Cerebellar nuclear complex (tissue), 1 donor: ENCODE data around the gene CACNA2D2.

ENCODE experiments used
- DNase-seq, 2 experiments: peaks; one replicate each; lab custom pipeline; 2025; lab: John Stamatoyannopoulos, UW

Gene CACNA2D2

DNA sequence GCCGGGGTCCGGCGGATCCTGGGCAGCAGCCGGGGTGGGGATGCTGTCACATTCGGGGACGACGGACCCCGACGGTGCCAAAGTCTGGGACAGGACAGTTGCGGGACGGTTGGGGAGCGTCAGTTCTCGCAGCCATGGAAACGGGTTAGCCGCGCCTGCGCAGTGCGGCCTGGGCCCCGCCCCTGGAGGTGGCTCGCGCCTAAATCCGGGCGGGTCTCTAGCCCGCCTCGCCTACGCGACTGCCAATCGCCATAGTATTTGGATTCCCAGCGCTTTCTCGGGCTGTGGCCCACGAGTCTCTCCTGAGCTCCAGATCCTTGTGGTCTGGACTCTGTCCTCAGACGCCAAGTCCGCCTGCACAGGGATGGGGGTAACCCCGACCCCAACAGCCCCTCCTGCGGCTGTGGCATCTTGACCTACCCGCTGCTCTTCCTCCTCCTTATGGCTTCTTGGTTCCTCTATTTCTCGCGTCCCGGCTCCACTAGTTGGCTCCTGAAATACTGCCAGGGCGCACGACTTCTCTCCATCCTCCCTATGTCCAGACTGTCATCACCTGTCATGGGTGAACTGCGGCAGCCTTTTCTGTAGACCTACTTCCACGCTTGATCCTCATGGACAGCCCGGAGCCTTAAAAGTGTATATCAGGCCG, 157.7 kb downstream of the CACNA2D2 start, which contains the start of gene ZMYND10:
TSS of gene ZMYND10 (minus strand) at position 147 of the 649 bp plus-strand sequence. CDS start 153 bp downstream, outside the sequence.
- no peak for DNase-seq

DNA sequence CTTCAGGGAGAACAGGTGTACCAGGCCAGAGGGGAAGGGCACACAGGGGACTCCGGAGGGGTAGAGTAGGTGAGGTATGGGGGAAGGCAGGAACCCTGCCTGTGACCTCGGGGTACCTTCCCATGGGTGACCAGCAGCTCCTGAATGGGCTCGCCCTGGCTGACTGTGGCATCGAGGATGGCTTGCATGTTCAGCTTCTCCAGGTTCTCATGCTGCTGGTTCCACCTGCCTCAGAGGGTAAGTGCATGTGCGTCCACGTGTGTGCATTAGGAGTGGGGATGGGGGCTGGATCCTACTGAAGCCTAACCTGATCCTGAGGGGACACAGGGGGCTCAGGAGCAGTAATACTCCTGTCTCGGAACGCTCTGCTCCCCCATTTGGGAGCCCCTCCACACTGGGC, 158.4 kb downstream of the CACNA2D2 start:
- no peak for DNase-seq

DNA sequence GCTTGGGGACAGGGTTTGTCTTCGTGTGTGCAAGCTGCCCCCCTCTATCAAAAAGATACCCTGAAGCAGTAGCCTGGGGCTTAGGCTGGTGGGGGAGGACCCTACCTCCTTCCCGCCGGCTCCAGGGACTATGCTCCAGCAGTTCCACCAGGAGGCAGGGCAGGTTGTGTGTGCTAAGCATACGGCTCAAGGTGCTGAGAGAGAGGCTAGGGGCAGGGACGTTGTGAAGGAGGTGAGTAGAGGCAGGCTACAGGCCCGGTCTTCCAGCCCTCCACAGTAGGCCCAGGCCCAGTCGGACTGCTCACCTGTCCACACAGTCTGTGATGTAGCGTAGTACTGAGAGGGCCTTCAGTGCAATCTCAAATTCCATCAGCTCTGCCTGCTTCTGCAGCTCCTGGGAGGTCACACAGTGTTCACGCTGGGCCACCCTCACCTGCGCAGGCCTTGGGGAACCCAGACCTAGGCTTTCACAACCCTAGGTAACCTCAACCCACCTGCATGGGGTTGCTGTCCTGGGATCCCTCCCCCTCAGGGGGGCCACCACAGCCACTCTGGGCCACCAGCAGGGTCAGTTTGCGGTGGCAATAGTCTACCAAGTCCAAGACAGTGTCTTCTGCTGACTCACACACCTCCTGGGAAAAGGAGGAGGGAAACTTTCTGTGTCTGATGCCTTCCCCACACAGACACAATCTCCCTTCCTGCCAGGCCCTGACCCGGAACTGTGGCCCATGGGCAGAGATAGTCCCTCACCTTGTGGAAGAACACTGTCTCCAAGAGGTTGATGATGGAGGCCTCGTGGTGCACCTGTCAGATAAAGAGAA, 160.4 kb downstream of the CACNA2D2 start:
- DNase-seq: no peak

DNA sequence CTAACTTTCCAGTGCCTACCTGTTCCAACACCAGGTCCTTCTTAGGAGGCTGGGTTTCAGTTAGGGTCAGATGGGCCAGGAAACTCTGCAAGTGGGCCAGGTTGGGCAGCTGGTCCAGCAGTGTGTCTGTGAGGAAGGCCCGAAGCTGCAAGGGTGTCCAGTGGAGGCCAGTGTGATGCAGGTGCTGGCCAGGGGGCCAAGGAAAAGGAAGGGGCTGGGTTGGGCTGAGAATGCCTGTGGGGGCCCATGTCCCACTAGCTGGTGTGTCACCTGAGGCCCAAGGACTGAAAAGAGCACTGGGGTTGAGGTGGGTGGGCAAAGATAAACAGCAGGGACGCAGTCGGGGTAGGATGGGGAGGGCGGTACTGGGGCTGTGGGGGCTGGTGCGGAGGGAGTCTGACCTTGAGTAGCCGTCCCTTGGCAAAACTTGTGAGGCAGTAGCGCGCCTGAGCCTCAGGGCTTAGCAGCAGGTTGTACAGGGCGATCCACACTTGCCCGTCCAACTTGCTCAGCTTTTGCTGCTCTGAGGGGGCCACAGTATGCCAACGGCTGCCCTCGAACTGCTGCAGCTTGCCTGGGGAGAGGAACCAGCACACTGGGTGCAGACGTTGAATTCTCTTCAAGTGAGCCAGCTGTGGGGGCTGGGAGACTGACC, 161.3 kb downstream of the CACNA2D2 start:
- no peak for DNase-seq

DNA sequence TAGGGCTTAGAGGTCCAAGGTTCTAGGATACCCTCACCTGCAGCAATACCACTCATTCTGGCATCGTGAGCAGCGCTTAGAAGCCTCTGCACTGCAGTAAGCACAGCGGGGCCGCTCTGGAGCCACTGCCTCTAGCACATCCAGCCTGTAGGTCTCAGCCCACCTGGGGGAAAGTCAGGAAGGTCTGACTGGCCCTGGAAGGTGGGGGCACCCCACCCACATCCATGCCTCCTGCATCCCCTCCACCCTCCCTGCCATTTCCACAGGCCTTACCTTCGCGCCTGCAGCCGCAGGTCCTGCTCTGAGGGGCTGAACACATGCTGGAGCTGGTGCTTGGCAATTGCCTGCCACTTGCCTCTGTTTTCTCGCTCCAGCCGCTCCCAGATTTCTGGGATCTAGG, 161.9 kb downstream of the CACNA2D2 start:
- DNase-seq: no peak

DNA sequence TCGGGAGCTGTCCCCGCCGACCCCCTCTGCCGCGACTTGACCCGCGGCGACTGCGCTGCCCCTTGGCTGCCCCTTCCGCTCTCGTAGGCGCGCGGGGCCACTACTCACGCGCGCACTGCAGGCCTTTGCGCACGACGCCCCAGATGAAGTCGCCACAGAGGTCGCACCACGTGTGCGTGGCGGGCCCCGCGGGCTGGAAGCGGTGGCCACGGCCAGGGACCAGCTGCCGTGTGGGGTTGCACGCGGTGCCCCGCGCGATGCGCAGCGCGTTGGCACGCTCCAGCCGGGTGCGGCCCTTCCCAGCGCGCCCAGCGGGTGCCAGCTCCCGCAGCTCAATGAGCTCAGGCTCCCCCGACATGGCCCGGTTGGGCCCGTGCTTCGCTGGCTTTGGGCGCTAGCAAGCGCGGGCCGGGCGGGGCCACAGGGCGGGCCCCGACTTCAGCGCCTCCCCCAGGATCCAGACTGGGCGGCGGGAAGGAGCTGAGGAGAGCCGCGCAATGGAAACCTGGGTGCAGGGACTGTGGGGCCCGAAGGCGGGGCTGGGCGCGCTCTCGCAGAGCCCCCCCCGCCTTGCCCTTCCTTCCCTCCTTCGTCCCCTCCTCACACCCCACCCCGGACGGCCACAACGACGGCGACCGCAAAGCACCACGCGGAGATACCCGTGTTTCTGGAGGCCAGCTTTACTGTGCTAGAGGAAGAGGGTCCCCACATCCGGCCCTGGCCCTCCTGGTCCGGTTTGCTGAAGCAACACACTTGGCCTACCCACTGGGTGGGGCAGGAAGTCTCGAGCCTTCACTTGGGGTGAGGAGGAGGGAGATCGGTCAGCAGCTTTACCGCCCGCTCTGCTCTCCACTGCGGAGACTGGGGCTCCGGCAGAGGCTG, 162.7 kb downstream of the CACNA2D2 start, which contains the start of gene RASSF1:
TSS of gene RASSF1 (minus strand) at position 389 of the 882 bp plus-strand sequence. CDS start at position 358, 31 bp downstream.
- DNase-seq: no peak

DNA sequence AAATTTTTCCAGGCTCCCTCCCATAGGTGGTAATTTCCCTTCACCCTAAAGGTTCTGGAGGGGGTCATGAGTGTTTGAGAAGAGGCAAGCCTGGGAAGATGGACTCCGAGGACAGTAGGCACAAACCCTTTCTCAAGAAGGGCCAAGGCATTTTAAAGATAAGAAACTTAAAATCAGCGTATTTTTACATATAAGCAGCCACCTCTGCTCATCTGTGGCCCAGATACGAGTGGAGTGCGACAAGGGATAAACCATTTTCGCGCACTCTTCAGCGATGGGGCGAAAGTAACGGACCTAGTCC, 163.3 kb downstream of the CACNA2D2 start:
- DNase-seq: no peak

DNA sequence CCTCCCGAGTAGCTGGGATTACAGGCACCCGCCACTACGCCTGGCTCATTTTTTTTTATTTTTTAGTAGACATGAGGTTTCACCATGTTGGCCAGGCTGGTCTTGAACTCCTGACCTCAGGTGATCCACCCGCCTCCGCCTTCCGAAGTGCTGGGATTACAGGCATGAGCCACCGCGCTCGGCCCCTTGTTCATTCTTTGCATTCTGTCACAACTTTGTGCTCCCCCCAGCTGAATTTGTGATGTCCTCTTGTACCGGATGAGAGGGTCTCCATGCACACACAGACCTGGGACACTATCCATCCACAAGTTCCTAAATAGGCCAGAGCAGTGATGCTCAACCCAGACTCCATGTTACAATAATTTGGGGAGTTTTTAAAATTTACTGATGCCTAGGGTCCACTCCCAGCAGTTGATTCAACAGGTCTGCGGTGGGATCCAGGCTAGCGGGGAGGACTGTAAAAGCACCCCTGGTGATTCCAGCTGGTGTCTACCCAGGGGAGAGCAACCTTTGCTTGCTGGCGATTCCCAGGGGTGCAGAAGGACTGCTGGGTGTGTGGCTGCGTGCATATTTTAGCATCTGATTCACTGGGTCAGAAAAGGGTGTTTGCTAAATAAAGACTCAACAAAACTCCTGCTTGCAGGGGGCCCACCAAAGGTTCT, 163.8 kb downstream of the CACNA2D2 start:
- DNase-seq: no peak

DNA sequence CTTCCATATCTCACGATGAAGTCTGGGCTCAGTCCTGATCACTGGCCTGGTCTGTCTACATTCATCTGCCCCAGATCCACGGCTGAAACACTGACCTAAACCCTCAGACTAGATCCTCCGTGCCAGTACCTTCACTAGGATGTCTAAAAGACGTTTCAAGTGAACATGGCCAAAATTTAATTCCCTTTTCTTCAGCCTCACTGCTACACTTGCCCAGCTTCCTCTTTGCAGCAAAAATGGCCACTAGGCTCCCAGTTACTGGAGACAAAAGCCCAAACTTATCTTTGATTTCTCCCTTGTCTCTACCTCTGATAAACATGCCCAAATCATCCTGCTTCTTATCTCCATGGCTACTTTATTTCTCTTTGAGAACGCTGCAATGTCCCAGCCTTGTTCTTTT, 164.5 kb downstream of the CACNA2D2 start:
- no peak for DNase-seq

DNA sequence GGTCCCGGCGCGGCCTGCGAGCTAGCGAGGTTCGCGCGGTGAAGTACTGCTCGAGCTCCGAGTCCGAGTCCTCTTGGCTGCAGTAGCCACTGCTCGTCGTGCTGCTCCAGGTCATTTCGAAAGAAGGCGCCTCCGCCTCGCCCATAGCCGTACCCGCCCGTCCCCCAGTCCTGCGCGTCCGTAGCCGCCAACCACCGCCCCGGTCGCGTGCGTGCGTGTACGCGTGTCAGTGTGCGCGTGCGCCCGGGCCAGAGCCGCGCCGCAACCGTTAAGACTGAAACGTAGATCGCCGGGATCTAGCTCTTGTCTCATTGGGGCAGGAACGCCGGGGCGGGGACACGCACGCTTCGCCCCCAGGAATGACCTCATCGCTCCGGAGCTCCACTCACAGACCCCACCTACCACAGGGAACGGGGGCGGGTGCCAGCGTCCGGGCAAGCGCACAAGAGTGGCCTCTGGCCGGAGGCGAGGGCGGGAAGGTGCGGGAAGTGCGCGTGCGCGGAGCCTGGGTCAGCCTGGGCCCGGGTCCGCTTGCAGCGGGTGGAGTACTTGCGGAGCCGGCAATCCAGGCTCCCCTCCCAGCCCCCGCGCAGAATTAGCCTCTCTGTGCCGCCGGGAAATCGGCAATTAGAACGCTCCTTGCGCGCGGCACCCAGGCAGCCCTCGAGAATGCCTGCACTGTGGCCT, 166.1 kb downstream of the CACNA2D2 start:
- DNase-seq: peak; percentile 93 to 96

DNA sequence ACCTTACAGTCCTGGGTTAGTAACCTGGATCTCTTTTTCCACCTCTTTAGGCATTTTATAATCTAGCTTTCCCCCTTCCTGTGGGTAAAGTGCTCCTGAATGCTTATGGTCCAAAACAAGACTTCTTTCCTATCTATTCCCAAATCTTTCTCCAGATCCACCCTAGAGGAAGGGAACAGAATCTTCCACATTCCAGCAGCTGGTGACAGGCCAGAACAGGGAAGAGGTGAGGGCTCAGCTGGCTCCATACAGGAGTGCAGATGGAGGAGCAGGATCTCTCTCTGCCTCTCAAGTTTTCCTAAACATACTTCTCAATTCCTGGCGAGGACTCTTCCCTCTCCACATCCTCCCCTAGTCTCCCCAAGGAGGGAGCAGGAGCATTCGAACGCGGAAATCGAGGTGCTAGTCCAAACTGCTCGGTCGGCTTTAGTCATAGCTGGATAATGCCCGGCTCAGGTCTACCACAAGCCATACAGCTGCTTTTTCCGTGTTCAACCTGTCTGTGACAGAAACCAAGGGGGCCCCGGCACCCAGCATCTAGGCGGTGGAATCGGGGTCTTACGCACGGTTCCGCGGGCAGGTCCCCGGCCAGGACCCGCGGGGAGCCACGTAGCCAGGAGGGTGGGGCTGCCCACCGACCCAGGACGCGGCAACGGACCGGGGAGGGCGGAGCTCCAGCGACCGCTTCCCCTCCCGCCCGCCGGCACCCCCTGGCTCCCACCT, 166.8 kb downstream of the CACNA2D2 start:
- no peak for DNase-seq

DNA sequence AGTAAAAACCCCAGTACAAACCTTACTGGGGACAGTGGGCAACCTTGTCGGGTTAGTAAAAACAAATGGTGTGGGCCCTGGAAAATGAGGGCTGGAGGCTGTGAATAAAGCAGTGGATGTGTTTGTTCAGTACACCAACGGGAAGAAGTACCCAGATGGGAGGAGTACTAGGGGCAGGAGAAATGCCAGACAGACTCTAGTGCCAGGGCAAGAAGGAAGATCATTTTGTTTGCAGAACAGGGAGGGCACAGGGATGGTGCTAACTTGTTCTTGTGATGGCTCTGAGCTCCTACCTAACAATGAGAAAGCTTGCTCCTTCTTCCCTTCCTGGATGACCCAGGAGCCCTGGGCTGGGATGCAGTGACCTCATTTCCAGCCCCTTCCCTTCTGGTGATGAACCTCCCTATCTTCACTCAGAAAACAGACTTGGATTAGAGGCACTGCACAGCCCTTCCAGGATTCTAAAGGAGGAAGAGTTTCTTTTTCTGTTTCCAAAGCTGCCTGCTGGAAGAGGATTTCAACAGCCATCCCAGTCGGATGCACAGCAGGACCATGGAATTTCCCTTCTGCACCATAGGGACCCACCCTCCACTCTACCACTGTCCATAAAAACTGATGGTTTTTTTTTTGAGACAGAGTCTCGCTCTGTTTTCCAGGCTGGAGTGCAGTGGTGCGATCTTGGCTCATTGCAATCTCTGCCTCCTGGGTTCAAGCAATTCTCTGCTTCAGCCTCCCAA, 168.9 kb downstream of the CACNA2D2 start:
- DNase-seq: no peak

DNA sequence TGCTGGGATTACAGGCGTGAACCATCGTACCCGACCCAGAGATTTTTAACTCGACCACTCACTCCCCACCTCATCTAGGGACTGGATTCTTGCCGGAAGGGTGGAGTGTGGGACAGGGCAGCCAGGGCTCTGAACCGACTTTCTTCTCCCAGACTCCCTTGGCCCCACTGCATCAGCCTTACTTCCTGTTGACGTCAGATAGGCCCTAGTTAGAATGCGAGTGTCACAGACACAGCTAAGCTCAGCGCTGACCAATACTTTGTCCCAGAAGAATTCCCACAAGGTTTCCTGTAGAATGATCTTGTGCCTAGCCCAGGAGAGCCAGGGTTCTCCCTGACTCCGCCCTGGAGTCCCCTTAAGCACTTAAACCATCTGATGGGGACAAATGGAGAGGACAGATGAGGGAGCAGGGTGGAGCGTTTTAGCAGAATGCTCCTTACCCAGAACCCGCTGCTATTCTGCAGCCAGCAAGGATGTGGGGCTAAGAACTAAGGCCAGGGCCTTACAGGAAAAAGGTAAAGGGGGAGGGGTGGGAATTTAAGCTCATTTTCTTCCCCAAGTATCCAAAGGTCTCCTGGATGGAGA, 169.6 kb downstream of the CACNA2D2 start:
- DNase-seq: no peak

DNA sequence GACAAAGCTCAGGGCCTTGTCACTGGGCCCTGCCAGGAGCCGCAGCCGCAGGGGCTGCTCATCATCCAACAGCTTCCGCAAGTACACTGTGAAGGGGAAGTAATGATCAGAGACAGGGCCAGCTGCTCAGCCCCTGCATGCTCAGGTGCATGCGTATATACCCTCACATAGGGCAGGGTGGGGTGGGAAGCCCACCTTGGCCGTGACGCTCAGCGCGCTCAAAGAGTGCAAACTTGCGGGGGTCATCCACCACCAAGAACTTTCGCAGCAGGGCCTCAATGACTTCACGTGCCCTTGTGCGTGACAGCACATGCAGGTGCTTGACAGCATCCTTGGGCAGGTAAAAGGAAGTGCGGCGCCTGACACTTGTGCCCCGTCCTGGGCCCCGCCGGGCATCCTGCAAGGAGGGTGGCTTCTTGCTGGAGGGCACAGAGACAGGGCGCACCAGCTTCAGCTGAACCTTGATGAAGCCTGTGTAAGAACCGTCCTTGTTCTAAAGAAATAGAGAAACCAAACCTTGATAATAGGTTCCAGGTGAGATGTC, 172.0 kb downstream of the CACNA2D2 start:
- no peak for DNase-seq

DNA sequence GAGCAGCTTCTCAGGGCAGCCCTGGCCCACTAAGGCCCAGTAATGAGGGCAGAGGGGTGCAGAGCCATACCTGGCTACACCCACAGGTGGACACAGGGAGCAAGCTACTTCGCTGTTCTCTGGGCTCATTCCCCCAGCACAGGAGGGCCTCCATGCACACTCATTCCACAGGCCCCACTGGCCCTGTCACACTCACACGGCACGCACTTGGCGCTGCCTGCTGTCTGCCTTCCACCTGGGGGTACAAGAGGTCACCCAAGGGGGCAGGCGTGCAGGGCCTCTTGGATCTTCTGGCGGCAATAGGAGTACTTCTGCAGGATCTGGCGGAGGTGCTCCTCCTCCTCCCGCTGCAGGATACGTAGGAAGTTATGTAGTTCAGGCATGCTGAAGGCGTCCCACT, 173.1 kb downstream of the CACNA2D2 start:
- DNase-seq: no peak

DNA sequence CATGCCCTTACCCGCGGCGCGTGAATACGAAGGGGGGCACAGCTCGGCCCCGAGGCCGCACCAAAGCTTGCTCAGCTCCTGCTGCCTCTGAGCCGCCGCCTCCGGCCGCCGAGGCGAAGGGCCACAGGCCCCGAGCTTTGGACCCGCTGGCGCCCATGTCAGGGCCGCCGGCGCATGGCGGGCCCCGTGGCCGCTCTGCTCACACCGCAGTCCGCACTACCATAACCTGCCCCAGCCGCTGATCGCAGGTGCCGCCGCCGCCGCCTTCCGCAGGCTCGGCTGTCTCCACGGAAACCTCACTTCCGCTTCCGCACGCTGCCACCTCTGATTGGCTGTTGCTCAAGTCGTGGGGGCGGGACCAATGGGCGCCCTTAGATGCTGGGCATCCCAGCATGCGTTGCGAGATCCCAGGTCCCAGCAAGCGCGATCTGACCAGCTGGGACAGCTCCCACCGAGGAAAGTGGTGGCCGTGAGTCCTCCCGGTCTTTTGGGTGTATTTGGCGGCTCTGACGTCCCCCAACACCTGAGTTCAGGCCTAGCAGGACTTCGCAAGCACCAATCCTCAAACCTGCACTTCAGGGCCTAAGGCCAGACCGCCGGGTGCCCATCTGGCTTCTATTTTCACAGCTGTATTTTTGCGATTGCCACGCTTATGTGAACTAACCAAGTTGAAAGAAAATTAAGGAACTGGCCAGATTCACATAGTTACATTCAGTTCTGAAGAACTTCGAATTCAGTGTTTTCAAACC, 175.3 kb downstream of the CACNA2D2 start, which contains the start of gene TUSC2:
TSS of gene TUSC2 (minus strand) at position 281 of the 749 bp plus-strand sequence. CDS start at position 157, 124 bp downstream.
- peak; percentile 61 to 85 for DNase-seq

DNA sequence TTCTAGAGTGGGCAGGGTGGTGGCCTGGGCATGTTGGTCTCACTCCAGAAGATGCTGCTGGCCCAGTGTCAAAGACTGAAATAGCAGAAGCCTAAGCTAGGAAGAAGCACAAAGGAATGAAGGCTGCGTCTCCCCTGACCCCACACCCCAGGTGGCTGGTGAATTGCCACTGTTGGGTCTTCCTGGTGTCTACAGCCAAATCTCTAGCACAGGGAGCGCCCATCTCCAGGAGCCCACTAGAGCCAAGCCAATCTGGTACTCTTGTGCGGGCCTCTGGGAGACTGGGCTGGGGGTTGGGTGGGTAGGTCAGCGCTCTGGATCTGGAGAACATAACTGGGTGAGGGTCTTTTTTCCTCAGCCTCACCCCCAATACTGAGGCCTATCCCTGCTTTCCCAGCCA, 176.3 kb downstream of the CACNA2D2 start:
- DNase-seq: no peak

DNA sequence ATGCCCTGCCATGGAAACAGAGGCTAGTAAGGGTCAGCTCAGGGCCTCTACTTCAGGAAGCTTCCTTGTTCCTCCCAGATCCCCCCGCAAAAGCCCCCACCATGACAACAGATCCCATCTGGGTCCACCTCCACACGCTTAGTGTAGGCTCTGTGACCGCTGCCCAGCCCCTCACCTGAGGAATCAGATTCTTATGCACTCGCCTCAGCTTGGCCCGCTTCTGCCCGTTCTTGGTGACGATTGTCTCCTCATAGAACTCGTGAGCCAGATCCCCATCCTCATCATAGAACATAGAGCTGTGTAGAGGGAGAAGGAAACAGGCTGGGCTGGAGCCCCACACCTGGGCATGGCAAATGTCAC, 177.3 kb downstream of the CACNA2D2 start:
- no peak for DNase-seq
